T-helper 22 cell (primary cell): ENCODE data around the gene SART3.

Source experiments
- DNase-seq: peaks from one replicate; pipeline ENCODE4 v3.0.0-alpha.2; 2020; ENCODE audit warnings: low read depth

Gene SART3

GRCh38 chr12:108484431-108484830 lies 76.5 kb downstream of the SART3 start:
- no peak for DNase-seq

- DNase-seq, result no peak
These were observed 77.5 kb downstream of the SART3 start for GRCh38 chr12:108483213-108484059.

GRCh38 chr12:108482717-108483212 lies 78.2 kb downstream of the SART3 start:
- DNase-seq, result no peak

GRCh38 chr12:108479364-108480070 lies 81.5 kb downstream of the SART3 start:
- no peak for DNase-seq

- DNase-seq, result no peak
These were observed 82.3 kb downstream of the SART3 start for GRCh38 chr12:108478611-108479206.

- no peak for DNase-seq
These were observed 83.1 kb downstream of the SART3 start for GRCh38 chr12:108477881-108478259.

GRCh38 chr12:108477055-108477880 lies 83.7 kb downstream of the SART3 start:
- DNase-seq, result no peak

GRCh38 chr12:108475396-108475795 lies 85.6 kb downstream of the SART3 start:
- DNase-seq, result no peak

GRCh38 chr12:108473400-108474055 lies 87.4 kb downstream of the SART3 start:
- DNase-seq, result no peak
